Vagina (tissue), 2 donors: ENCODE measurements around the gene POC1A.

Experiments used
- POLR2A ChIP-seq, 2 donors: fragments of 450-650 bp; IDR thresholded peaks; one replicate each; pipeline ENCODE4 v1.6.1; 2017; ENCODE audit warnings: antibody characterized with exemption in 2 of 2, mild to moderate bottlenecking in 2 of 2, moderate library complexity in 2 of 2
- POLR2AphosphoS5 ChIP-seq, 2 donors: sonication (generic); formaldehyde crosslinking; IDR thresholded peaks; one replicate each; pipeline ENCODE4 v1.9.0; 2017; ENCODE audit warnings: antibody characterized with exemption in 2 of 2, mild to moderate bottlenecking in 2 of 2, low read depth in 1 of 2; ENCODE audit not compliant: insufficient read depth in 1 of 2

- TF ChIP-seq POLR2AphosphoS5 (IDR thresholded peaks at IDR 0.05; ENCODE audit: insufficient read depth in 1 of 2, low read depth in 1 of 2) (no peak), POLR2A (IDR thresholded peaks at IDR 0.05) (no peak)
These were observed 30.5 kb upstream of the POC1A start for GRCh38 chr3:52184690-52185089.
